Colonic mucosa (tissue), 4 donors: ENCODE measurements around the gene PPP1R1C. TPM values are rescaled to one million over a fixed set of nuclear protein-coding genes. Genes with fewer than 3 reads are reported as not detected.

Source experiments
- DNase-seq: peaks from one replicate; pipeline ENCODE4 v3.0.0-alpha.2; 2020
- H3K27ac ChIP-seq: fragments of 200-600 bp; one replicate; pipeline ENCODE4 v1.8.0; 2021
- H3K27me3 ChIP-seq: fragments of 200-600 bp; one replicate; pipeline ENCODE4 v1.8.0; 2021
- H3K36me3 ChIP-seq: fragments of 200-600 bp; one replicate; pipeline ENCODE4 v1.8.0; 2021
- H3K4me1 ChIP-seq: fragments of 200-600 bp; one replicate; pipeline ENCODE4 v1.8.0; 2021; ENCODE audit warnings: mild to moderate bottlenecking
- H3K4me3 ChIP-seq: fragments of 200-600 bp; one replicate; pipeline ENCODE4 v1.8.0; 2021
- H3K9ac ChIP-seq, 2 donors: one replicate each; pipeline ENCODE4 v1.7.0; 2013; ENCODE audit warnings: control low read depth in 2 of 2, low read depth in 2 of 2, low read length in 2 of 2
- H3K9me3 ChIP-seq: fragments of 200-600 bp; one replicate; pipeline ENCODE4 v1.8.0; 2021
- intact Hi-C: fragments of 100-400 bp; cut with DNase I; formaldehyde crosslinking; loops from one replicate; pipeline ENCODE4 v1.14.1; 2022
- total RNA-seq, 2 donors: library from RNA; stranded (reverse); fragmentation: NEBNext Ultra II Directional in 1 of 2; extraction: Animal tissue kit (Norgen Biotek cat#: 25700) in 1 of 2; gene quantifications; one replicate each; pipeline ENCODE4 v1.2.1, GENCODE V29; 2021
- TF ChIP-seq, protein P1 (sequence below): fragments of 200-600 bp; IDR thresholded peaks from one replicate; pipeline ENCODE4 v1.8.0; 2022; ENCODE audit warnings: antibody characterized with exemption, mild to moderate bottlenecking
- donor health status: healthy.
- donor health status: DM: no; HTN: no; CAD: no.
- donor health status: DM: no; HTN: no; CAD: no.

Gene PPP1R1C
- total RNA-seq, 2 donors from 2014 or later = not detected

DNA sequence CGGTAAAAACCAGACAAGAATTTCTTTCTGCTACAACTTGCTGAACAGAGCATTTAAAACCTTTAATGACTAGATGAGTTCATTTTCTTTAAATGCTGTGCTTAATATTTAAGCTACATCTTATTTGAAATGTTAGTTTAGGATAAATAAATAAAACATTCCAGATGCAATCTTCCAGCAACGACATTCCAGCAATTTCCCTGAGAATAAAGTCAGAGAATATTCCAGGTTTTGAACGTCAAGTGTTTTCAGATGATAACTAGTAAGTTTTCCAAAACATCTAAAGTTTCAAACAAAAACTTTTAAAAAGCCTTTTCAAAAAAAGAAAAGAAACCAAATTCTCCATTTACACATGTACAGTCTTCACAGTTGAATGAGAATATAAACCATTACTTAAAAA is 104.8 kb downstream of the PPP1R1C start:
- H3K4me3 ChIP-seq = no peak overlapping the region
- TF ChIP-seq, protein P1, sequence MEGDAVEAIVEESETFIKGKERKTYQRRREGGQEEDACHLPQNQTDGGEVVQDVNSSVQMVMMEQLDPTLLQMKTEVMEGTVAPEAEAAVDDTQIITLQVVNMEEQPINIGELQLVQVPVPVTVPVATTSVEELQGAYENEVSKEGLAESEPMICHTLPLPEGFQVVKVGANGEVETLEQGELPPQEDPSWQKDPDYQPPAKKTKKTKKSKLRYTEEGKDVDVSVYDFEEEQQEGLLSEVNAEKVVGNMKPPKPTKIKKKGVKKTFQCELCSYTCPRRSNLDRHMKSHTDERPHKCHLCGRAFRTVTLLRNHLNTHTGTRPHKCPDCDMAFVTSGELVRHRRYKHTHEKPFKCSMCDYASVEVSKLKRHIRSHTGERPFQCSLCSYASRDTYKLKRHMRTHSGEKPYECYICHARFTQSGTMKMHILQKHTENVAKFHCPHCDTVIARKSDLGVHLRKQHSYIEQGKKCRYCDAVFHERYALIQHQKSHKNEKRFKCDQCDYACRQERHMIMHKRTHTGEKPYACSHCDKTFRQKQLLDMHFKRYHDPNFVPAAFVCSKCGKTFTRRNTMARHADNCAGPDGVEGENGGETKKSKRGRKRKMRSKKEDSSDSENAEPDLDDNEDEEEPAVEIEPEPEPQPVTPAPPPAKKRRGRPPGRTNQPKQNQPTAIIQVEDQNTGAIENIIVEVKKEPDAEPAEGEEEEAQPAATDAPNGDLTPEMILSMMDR = no peak
- H3K36me3 ChIP-seq = no peaks in the 10 kb centered on the region
- H3K9me3 ChIP-seq = no peaks in the 10 kb centered on the region
- intact Hi-C loops = no loop called here
- no peaks in the 10 kb centered on the region for H3K27me3 ChIP-seq
- no peak overlapping the region for H3K27ac ChIP-seq
- H3K4me1 ChIP-seq = no peaks in the 10 kb centered on the region
- no peak overlapping the region for H3K9ac ChIP-seq
- DNase-seq = no peak

DNA sequence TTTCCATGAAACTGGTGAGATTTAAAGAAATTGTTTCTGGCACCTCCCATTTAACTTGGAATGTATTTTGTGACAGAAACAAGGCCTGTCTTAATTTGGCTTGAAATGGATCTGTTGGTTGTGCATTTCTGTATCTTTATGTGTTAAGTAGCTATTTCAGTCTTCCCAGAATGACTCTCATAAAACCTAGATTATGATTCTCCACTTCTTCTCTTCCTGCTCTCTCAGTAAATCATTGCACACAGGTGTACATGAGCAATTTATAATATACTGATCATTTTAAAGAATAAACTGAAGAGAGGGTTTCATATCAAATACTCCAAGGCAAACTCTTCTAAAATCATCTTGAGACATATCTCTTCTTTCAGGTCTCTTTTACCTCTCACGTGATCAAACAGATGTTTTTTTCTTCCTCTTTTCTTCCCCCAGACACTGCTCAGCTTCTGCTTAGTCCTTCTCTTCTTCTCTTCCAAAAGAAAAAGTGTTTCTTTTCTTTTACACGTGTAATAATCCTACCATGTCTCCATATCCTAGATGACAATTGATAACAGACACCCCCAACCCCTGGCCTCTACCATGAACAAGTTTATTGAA is 112.0 kb downstream of the PPP1R1C start:
- H3K9me3 ChIP-seq = no peaks in the 10 kb centered on the region
- TF ChIP-seq, protein P1 = no peak
- no peaks in the 10 kb centered on the region for H3K36me3 ChIP-seq
- intact Hi-C loops = no loop called here
- H3K4me1 ChIP-seq = no peaks in the 10 kb centered on the region
- H3K27ac ChIP-seq = no peak overlapping the region
- no peak for DNase-seq
- H3K4me3 ChIP-seq = no peak overlapping the region
- no peak overlapping the region for H3K9ac ChIP-seq
- H3K27me3 ChIP-seq = no peaks in the 10 kb centered on the region

DNA sequence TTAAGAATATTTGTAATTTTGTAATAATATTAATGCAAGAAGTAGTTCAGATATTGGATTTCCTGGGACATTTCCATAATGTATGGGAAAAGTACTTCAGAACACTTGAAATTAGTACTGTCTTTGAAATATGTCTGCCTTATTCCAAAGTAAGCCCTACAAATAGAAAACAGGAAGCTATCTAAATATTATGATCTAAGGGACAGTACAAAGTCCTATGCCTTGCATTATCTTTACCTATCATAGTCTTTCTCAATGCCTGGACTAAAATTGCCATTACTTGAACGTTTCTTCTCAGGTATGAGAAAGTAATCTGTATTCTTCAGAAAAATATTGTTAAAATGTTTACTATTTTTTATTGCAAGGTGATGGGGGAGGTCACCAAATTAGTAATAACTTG is 113.0 kb downstream of the PPP1R1C start:
- TF ChIP-seq, protein P1 = no peak
- DNase-seq = no peak
- Histone ChIP-seq H3K27me3 (no peaks in the 10 kb centered on the region), H3K9ac (no peak overlapping the region), H3K4me1 (no peaks in the 10 kb centered on the region), H3K4me3 (no peak overlapping the region), H3K9me3 (no peaks in the 10 kb centered on the region), H3K36me3 (no peaks in the 10 kb centered on the region), H3K27ac (no peak overlapping the region)
- intact Hi-C loops = no loop called here

DNA sequence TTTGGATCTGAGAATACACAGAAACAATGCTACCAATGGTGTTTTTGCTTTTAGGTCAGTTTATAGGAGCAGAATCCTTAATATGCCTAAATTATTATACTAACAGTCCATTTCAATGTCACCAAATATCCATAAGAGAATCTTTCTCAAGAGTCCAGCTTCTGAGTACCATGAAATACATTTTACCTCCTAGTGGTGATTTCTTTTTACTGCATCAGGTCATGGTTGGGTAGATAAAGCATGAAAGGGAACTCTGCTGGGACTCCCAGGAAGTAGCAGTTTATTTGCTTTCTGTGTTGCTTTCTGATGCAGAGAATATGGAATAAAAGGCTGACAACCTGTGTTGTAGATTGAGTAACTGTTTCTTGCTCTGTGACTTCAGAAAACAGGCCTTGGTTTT is 115.6 kb downstream of the PPP1R1C start:
- TF ChIP-seq, protein P1 = no peak
- H3K27ac ChIP-seq = no peak overlapping the region
- no peaks in the 10 kb centered on the region for H3K27me3 ChIP-seq
- intact Hi-C loops = no loop called here
- H3K9ac ChIP-seq = no peak overlapping the region
- no peak for DNase-seq
- no peaks in the 10 kb centered on the region for H3K9me3 ChIP-seq
- no peak overlapping the region for H3K4me3 ChIP-seq
- H3K36me3 ChIP-seq = no peaks in the 10 kb centered on the region
- H3K4me1 ChIP-seq = no peaks in the 10 kb centered on the region

DNA sequence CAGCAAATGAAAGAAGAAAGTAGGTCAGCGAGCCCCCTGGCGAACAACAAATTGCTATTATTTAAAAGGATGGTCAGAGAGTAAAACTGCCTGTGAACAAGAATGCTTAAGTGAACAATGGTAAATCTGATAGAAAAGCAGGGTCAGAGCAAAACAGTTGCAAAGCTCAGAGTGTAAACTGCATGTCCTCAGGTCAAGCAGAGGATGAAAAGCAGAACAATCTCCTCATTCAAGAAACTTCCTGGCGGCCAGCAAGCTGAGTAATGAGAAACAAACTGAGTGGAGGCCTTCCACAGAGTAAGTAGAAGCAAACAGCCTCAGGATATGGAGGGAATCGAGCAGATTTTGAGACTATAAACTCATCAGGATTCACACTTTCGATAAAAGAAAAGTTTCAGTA is 117.9 kb downstream of the PPP1R1C start:
- TF ChIP-seq, protein P1 = no peak
- intact Hi-C loops = no loop called here

More for the DNA sequence above, 117.9 kb downstream of the PPP1R1C start:
- Histone ChIP-seq H3K4me3 (no peak overlapping the region), H3K4me1 (no peaks in the 10 kb centered on the region), H3K27me3 (no peaks in the 10 kb centered on the region), H3K36me3 (no peaks in the 10 kb centered on the region), H3K27ac (no peak overlapping the region), H3K9me3 (no peaks in the 10 kb centered on the region), H3K9ac (no peak overlapping the region)
- no peak for DNase-seq
